ENCODE data around the gene FGF8. TPM values are rescaled to one million over a fixed set of nuclear protein-coding genes. Genes with fewer than 3 reads are reported as not detected.

The FGF8 gene
- total RNA-seq, 2 experiments from 2014 or later = not detected

- Mint-ChIP-seq H3K27ac (no peak overlapping the region), H3K36me3 (ENCODE audit: low read depth) (peaks cover 38% of the 10 kb centered on the region), H3K27me3 (ENCODE audit: low read depth) (peaks cover 25% of the 10 kb centered on the region), H3K4me1 (ENCODE audit: low read depth) (peaks cover 54% of the 10 kb centered on the region), H3K9me3 (no peaks in the 10 kb centered on the region), H3K4me3 (peak overlapping the region; percentile 100)
- CTCF ChIA-PET = interaction anchor here (0.6 to 5.1 kb wide), 39 partner anchors 9 to 714 kb away, joined by 3 to 91 read pairs (median 4); partner anchors contain the start of genes DPCD, OGA and POLL
- intact Hi-C loops (cut with micrococcal nuclease) = loop anchor here (1.0 to 5.0 kb wide), 6 partner anchors 78 to 566 kb away; partner anchors contain the start of genes BTRC, DPCD and POLL
- peak; percentile 81 for DNase-seq
Observed at GRCh38 chr10:101780818-101781654, 5.1 kb upstream of the FGF8 start.

GRCh38 chr10:101780187-101780817 lies 4.4 kb upstream of the FGF8 start:
- Mint-ChIP-seq H3K27me3 (ENCODE audit: low read depth) (peaks cover 26% of the 10 kb centered on the region), H3K4me3 (peak overlapping the region; percentile 65), H3K9me3 (no peaks in the 10 kb centered on the region), H3K36me3 (ENCODE audit: low read depth) (peaks cover 35% of the 10 kb centered on the region), H3K27ac (no peak overlapping the region), H3K4me1 (ENCODE audit: low read depth) (peaks cover 52% of the 10 kb centered on the region)
- CTCF ChIA-PET = interaction anchor here (0.7 to 5.1 kb wide), 12 partner anchors 8 to 713 kb away, joined by 3 to 91 read pairs (median 6); no protein-coding TSS in a partner anchor
- DNase-seq = no peak
- intact Hi-C loops (cut with micrococcal nuclease) = loop anchor here (2.0 to 5.0 kb wide), 3 partner anchors 78 to 566 kb away; partner anchors contain the start of gene BTRC

GRCh38 chr10:101779544-101780186 lies 3.8 kb upstream of the FGF8 start:
- peaks cover 33% of the 10 kb centered on the region for H3K27me3 Mint-ChIP-seq (ENCODE audit: low read depth)
- intact Hi-C loops (cut with micrococcal nuclease) = loop anchor here (2.0 to 5.0 kb wide), 4 partner anchors 77 to 565 kb away; partner anchors contain the start of gene BTRC
- DNase-seq = peak; percentile 90
- peaks cover 51% of the 10 kb centered on the region for H3K4me1 Mint-ChIP-seq (ENCODE audit: low read depth)
- peak overlapping the region; percentile 65 for H3K4me3 Mint-ChIP-seq
- H3K36me3 Mint-ChIP-seq (ENCODE audit: low read depth) = peaks cover 35% of the 10 kb centered on the region
- CTCF ChIA-PET = interaction anchor here (0.7 to 5.1 kb wide), 5 partner anchors 86 to 279 kb away, joined by 3 to 91 read pairs (median 4); no protein-coding TSS in a partner anchor
- H3K27ac Mint-ChIP-seq = no peak overlapping the region
- no peaks in the 10 kb centered on the region for H3K9me3 Mint-ChIP-seq

- H3K27me3 Mint-ChIP-seq (ENCODE audit: low read depth) = peaks cover 40% of the 10 kb centered on the region
- no peaks in the 10 kb centered on the region for H3K9me3 Mint-ChIP-seq
- DNase-seq = peak; percentile 34
- intact Hi-C loops (cut with micrococcal nuclease) = loop anchor here (2.0 kb wide), 1 partner anchor 558 kb away; no protein-coding TSS in a partner anchor
- H3K4me3 Mint-ChIP-seq = peak overlapping the region; percentile 65
- CTCF ChIA-PET = interaction anchor here (0.6 to 1.5 kb wide), 7 partner anchors 47 to 476 kb away, joined by 3 to 6 read pairs (median 3); no protein-coding TSS in a partner anchor
- peaks cover 50% of the 10 kb centered on the region for H3K4me1 Mint-ChIP-seq (ENCODE audit: low read depth)
- H3K27ac Mint-ChIP-seq = no peak overlapping the region
- peaks cover 35% of the 10 kb centered on the region for H3K36me3 Mint-ChIP-seq (ENCODE audit: low read depth)
Observed at GRCh38 chr10:101778781-101779543, 3.0 kb upstream of the FGF8 start.

GRCh38 chr10:101778151-101778780 lies 2.4 kb upstream of the FGF8 start:
- CTCF ChIA-PET = interaction anchor here (0.6 to 1.5 kb wide), 6 partner anchors 12 to 476 kb away, joined by 3 to 6 read pairs (median 3); no protein-coding TSS in a partner anchor
- peaks cover 47% of the 10 kb centered on the region for H3K27me3 Mint-ChIP-seq (ENCODE audit: low read depth)
- no peak for DNase-seq
- peaks cover 34% of the 10 kb centered on the region for H3K36me3 Mint-ChIP-seq (ENCODE audit: low read depth)
- H3K27ac Mint-ChIP-seq = no peak overlapping the region
- no peak overlapping the region for H3K4me3 Mint-ChIP-seq
- H3K9me3 Mint-ChIP-seq = no peaks in the 10 kb centered on the region
- H3K4me1 Mint-ChIP-seq (ENCODE audit: low read depth) = peaks cover 52% of the 10 kb centered on the region
- intact Hi-C loops (cut with micrococcal nuclease) = loop anchor here (2.0 kb wide), 1 partner anchor 557 kb away; no protein-coding TSS in a partner anchor

- no peak for DNase-seq
- peaks cover 53% of the 10 kb centered on the region for H3K27me3 Mint-ChIP-seq (ENCODE audit: low read depth)
- peaks cover 30% of the 10 kb centered on the region for H3K36me3 Mint-ChIP-seq (ENCODE audit: low read depth)
- peaks cover 49% of the 10 kb centered on the region for H3K4me1 Mint-ChIP-seq (ENCODE audit: low read depth)
- CTCF ChIA-PET = interaction anchor here (1.0 to 1.5 kb wide), 2 partner anchors 13 to 64 kb away, joined by 3 read pairs; no protein-coding TSS in a partner anchor
- intact Hi-C loops (cut with micrococcal nuclease) = loop anchor here (2.0 kb wide), 1 partner anchor 557 kb away; no protein-coding TSS in a partner anchor
- no peaks in the 10 kb centered on the region for H3K9me3 Mint-ChIP-seq
- H3K27ac Mint-ChIP-seq = no peak overlapping the region
- H3K4me3 Mint-ChIP-seq = no peak overlapping the region
Observed at GRCh38 chr10:101777619-101778145, 1.8 kb upstream of the FGF8 start.

GRCh38 chr10:101776161-101776817 lies 375 bp upstream of the FGF8 start:
- Mint-ChIP-seq H3K9me3 (no peaks in the 10 kb centered on the region), H3K36me3 (ENCODE audit: low read depth) (peaks cover 26% of the 10 kb centered on the region), H3K27ac (no peak overlapping the region), H3K4me1 (ENCODE audit: low read depth) (peaks cover 39% of the 10 kb centered on the region), H3K4me3 (peak overlapping the region; percentile 41), H3K27me3 (ENCODE audit: low read depth) (peaks cover 65% of the 10 kb centered on the region)
- intact Hi-C loops (cut with micrococcal nuclease) = no loop called here
- no peak for DNase-seq
- CTCF ChIA-PET = interaction anchor here (0.6 kb wide), 1 partner anchor 135 kb away, joined by 3 read pairs; no protein-coding TSS in a partner anchor

GRCh38 chr10:101774589-101775272 lies 1.2 kb downstream of the FGF8 start:
- Mint-ChIP-seq H3K27me3 (ENCODE audit: low read depth) (peaks cover 68% of the 10 kb centered on the region), H3K9me3 (no peaks in the 10 kb centered on the region), H3K36me3 (ENCODE audit: low read depth) (peaks cover 18% of the 10 kb centered on the region), H3K4me3 (no peak overlapping the region), H3K27ac (no peak overlapping the region), H3K4me1 (ENCODE audit: low read depth) (peaks cover 28% of the 10 kb centered on the region)
- no peak for DNase-seq
- intact Hi-C loops (cut with micrococcal nuclease) = no loop called here
- CTCF ChIA-PET = interaction anchor here (1.0 to 1.1 kb wide), 3 partner anchors 61 to 172 kb away, joined by 3 to 4 read pairs (median 3); no protein-coding TSS in a partner anchor

GRCh38 chr10:101773923-101774588 lies 1.9 kb downstream of the FGF8 start:
- intact Hi-C loops (cut with micrococcal nuclease) = no loop called here
- H3K27ac Mint-ChIP-seq = no peak overlapping the region
- no peak for DNase-seq
- H3K4me1 Mint-ChIP-seq (ENCODE audit: low read depth) = peaks cover 21% of the 10 kb centered on the region
- H3K9me3 Mint-ChIP-seq = no peaks in the 10 kb centered on the region
- peaks cover 67% of the 10 kb centered on the region for H3K27me3 Mint-ChIP-seq (ENCODE audit: low read depth)
- no peak overlapping the region for H3K4me3 Mint-ChIP-seq
- CTCF ChIA-PET = interaction anchor here (0.9 to 1.6 kb wide), 7 partner anchors 9 to 560 kb away, joined by 3 to 6 read pairs (median 4); no protein-coding TSS in a partner anchor
- peaks cover 14% of the 10 kb centered on the region for H3K36me3 Mint-ChIP-seq (ENCODE audit: low read depth)
